Posterior vena cava (tissue), 2 donors: ENCODE data around the gene CX3CL1. TPM values are rescaled to one million over a fixed set of nuclear protein-coding genes. Genes with fewer than 3 reads are reported as not detected.
"Not testable (repeated sequence)": the region's sequence is repeated elsewhere in the genome, so short reads cannot be mapped to it uniquely, and the experiment has no call there.

Source experiments
- DNase-seq: peaks from one replicate; pipeline ENCODE4 v3.0.0-alpha.2; 2020; ENCODE audit warnings: low spot score
- intact Hi-C, 2 donors: fragments of 100-400 bp; cut with DNase I; formaldehyde crosslinking; loops; one replicate each; pipeline versions ENCODE4 v1.14.1 to v1.14.2; 2022 to 2023
- total RNA-seq, 2 donors: library from RNA; stranded (reverse); fragmentation: NEBNext Ultra II Directional; extraction: Animal tissue kit (Norgen Biotek cat#: 25700); gene quantifications; one replicate each; pipeline ENCODE4 v1.2.1, GENCODE V29; 2021
- donor health status: DM: yes; HTN: yes; CAD: no.
- donor health status: DM: yes; HTN: yes; CAD: no.

The CX3CL1 gene
- total RNA-seq, 2 donors from 2014 or later = 36.2 to 45.2 TPM

- no peak for DNase-seq
These were observed 19.4 kb downstream of the CX3CL1 start for GRCh38 chr16:57391708-57392107.

GRCh38 chr16:57392694-57393093 is 20.4 kb downstream of the CX3CL1 start:
- DNase-seq = no peak
- intact Hi-C loops = no loop called here

More at GRCh38 chr16:57391708-57392107, 19.4 kb downstream of the CX3CL1 start:
- intact Hi-C loops = no loop called here

- intact Hi-C loops = no loop called here
- no peak for DNase-seq
These were observed 22.2 kb downstream of the CX3CL1 start for GRCh38 chr16:57394444-57394843.

- DNase-seq = no peak
- intact Hi-C loops = no loop called here
These were observed 22.7 kb downstream of the CX3CL1 start for GRCh38 chr16:57395026-57395425.

DNA sequence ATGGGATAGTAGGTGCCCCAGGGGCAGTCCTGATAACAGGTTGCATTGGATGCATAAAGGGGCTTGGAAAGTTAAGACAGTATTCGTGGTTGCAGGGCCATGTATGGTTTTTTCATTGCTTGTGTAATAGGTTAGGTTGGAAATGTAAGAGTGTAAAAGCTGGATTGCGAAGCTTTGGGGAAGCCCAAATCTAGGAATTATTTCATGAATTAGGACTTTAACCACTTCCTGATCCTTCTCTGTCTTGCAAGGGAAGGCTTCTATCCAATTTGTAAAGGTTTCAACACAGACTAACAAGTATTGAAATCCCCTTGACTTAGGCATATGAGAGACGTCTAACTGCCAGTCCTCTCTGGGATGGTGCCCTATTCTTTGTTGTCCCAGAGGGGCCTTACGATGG is 24.5 kb downstream of the CX3CL1 start:
- DNase-seq = no peak
- intact Hi-C loops = no loop called here

GRCh38 chr16:57397493-57397892 is 25.2 kb downstream of the CX3CL1 start:
- intact Hi-C loops, DNase-seq: not testable (repeated sequence)

DNA sequence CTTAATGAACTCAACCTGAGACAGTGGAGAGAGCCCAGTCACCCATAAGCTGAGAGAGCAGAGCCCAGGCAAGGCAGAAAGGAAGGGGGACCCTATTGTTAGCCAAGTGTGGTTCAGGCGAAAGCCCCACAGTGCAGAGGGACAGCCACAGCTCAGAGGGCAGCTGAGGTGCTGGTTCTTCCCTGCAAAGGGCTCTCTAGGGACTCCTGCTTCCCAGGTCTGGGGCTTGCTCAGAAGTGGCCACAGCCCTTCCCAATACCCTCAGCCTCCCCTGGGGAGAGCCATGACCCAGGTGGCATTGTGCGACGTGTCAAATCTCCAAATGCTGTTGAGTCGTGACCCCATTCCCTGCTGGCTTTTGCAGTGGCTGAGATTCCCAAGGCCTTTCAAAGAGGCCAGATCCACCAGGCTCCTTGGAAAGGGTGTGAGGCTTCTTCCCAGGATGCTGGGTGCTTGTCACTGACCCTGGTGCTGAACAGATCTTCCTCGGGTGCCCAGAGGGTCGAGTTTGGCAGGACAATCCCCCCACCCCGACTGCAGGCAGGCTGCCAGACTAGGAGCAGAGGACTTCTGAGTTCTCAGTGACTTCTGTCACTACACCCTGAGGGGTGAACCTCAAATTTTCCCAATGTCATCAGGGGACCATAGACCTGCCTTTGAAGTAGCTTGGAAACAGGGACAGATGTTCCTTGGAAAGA is 29.8 kb downstream of the CX3CL1 start:
- DNase-seq = peak; percentile 44
- intact Hi-C loops = loop anchor here in 1 of 2 donors (2.0 kb wide), 1 partner anchor 13 kb away; no protein-coding TSS in a partner anchor

DNA sequence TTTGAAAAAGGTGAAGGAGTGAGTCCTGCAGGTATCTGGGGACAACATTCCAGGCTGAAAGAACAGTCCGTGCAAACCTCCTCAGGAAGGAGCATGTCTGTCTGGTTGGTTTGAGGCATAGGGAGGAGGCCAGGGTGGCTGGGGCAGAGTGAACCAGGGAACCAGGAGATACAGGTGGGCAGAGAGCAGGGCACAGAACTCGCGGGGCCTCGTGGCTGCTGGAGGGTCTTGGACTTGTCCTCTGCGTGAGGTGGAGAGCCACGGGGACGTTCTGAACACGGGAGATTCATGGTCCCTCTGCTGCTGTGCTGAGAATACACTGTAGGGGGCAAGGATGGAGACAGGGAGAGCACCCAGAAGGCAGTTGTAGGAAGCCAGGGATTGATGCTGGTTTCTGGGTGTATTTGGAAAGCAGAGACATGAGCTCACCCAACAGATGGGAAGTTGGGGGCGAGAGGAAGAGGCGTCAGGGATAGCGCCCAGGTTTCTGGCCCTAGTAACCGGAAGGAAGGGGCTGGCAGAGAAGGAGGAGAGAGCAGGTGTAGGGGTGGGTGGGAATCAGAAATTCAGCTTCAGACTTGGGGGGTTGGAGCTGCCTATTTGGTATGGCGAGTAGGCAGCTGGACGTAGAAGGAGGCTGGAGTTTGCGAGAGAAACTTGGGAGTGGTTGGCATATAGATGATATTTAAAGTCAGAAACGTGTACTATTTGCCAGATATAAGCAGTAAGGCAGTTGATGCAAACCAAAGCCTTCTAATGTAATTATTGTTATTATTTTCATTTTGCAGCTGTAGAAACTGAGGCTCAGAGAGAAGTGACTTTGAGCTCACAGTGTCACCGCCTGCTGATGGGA is 31.9 kb downstream of the CX3CL1 start, which contains the start of gene CCL17:
Gene CCL17 (plus strand): TSS at position 803 of the 853 bp plus-strand sequence. CDS start 9,166 bp downstream, outside the sequence.
- peak; percentile 36 for DNase-seq
- intact Hi-C loops = loop anchor here in 1 of 2 donors (2.0 kb wide), 1 partner anchor 15 kb away; no protein-coding TSS in a partner anchor

GRCh38 chr16:57405097-57405496 is 32.8 kb downstream of the CX3CL1 start:
- intact Hi-C loops = no loop called here
- DNase-seq = peak; percentile 25

- no peak for DNase-seq
- intact Hi-C loops = no loop called here
These were observed 34.6 kb downstream of the CX3CL1 start for GRCh38 chr16:57406881-57407280.

DNA sequence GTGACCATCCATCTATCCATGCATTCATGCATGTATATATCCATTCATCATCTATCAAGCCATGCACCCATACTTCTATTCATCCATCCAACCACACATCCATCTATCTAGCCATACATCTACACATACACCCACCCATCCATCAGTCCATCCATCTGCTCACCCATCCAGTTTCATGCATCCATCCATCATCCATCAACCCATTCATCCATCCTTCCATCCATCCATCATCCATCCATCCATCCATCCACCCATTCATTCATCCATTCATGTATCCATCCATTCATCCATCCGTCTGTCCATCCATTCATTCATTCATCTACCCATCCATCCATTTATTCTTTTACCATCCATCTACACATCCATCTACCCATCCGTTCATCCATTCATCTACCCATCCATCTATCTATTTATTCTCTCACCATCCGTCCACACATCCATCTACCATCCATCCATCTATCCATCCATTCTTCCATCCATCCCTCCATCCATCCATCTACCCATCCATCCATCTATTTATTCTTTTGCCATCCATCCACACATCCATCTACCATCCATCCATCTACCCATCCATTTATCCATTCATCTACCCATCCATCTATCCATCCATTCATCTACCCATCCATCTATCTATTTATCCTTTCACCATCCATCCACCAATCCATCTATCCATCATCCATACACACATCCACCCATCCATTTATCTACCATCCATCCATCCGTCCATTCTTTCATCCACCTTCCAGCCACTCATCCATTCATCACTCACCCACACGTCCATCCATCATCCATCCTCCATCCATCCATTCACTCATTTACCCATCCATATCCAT is 35.4 kb downstream of the CX3CL1 start:
- no peak for DNase-seq
- intact Hi-C loops = no loop called here

- intact Hi-C loops = no loop called here
- DNase-seq = no peak
These were observed 36.8 kb downstream of the CX3CL1 start for GRCh38 chr16:57409065-57409464.

- intact Hi-C loops = no loop called here
- no peak for DNase-seq
These were observed 37.7 kb downstream of the CX3CL1 start for GRCh38 chr16:57409870-57410587.

DNA sequence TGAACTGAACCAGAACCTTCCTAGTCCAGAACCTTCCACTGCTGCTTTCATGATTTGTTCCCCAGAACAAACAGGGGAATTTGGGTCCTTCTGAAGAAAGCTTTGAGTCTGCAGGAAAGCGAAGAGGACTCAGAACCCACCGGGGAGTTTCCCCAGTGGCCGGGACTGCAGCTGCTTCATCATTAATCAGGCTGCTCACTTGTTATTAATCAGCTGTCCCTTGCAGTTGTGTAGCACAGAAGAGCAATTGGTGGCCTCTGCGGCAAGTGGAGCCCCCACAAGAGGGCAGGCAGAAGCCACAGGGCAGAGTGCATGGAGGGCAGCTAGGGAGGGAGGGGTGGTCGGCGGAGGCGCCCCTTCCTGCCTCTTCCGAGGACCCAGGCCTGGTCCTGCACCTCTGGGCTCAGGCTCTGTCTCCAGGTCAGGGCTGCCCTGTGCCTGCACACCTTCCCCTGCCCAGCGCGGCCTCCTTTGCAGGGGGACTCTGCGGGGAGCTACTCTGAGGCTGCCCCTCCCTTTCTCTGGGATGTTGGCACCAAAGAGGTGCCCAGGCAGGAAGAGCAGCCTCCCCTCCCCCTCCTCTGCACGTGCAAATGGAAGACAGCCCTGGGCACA is 39.2 kb downstream of the CX3CL1 start:
- no peak for DNase-seq
- intact Hi-C loops = no loop called here

- intact Hi-C loops = no loop called here
- DNase-seq = no peak
These were observed 40.3 kb downstream of the CX3CL1 start for GRCh38 chr16:57412584-57412983.

DNA sequence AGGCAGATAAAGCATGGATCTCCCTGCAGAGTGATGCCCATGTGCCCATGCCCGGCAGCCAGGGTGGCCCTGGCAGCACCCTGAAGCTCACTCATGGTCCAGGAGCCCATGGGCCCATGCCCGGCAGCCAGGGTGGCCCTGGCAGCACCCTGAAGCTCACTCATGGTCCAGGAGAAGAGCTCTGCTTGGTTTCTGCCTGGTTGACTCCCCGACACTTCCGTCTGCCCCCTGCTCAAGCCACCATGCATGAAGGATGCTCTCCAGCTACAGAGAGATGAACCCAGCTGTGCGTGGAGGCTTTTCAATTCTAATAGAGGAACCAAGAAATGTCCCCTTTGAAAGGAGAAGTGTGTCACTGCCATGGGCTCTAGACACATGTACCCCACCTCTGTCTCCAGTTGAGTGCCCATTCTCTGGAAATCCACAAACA is 41.0 kb downstream of the CX3CL1 start:
- intact Hi-C loops = no loop called here
- no peak for DNase-seq

GRCh38 chr16:57413733-57414132 is 41.4 kb downstream of the CX3CL1 start:
- intact Hi-C loops = loop anchor here in 1 of 2 donors (2.0 kb wide), 1 partner anchor 113 kb away; no protein-coding TSS in a partner anchor

DNA sequence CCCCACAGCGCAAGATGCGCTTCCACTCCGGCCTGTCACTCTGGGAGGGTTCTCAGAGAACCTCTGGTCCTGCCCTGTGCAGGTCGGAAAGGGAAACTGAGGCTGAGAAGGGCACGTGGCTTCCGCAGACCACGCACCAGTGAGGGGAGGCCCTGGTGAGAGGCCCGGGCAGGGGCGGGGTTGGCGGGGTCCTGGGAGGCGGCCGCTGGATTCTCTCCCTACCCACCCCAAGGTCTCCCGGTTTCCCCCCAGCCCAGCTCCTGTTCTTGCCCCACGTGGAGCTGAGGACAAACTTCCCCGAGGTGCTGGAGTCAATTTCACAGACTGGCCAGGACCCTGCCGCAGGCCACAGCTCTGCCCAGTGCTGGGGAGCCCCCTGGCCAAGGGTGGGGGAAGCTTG is 43.8 kb downstream of the CX3CL1 start:
- DNase-seq = no peak
- intact Hi-C loops = loop anchor here (5.0 kb wide), 3 partner anchors 34 to 479 kb away; no protein-coding TSS in a partner anchor

More at GRCh38 chr16:57413733-57414132, 41.4 kb downstream of the CX3CL1 start:
- no peak for DNase-seq
